ENCODE results near the gene KCNAB1.

Gene KCNAB1

GRCh38 chr3:156150434-156151066, 30.2 kb downstream of the KCNAB1 start:
- H3K27ac ChIP-seq (ENCODE audit: low read depth, low read length): peak overlapping the region; percentile 57
- peaks cover 0 to 21% (median 20%) of the 10 kb centered on the region in 5 donors for H3K4me1 ChIP-seq (ENCODE audit: control insufficient read depth in 5 of 5, insufficient read depth in 5 of 5, low read length in 5 of 5)
- peak overlapping the region in 1 of 5 donors; percentile 53 for H3K9ac ChIP-seq (ENCODE audit: low read length in 5 of 5)
- H3K4me3 ChIP-seq (ENCODE audit: low read depth in 1 of 5, low read length in 5 of 5): no peak overlapping the region
- H3K36me3 ChIP-seq (ENCODE audit: control insufficient read depth in 5 of 5, insufficient read depth in 5 of 5, low read length in 5 of 5): no peaks in the 10 kb centered on the region
- H3K9me3 ChIP-seq (ENCODE audit: control insufficient read depth in 5 of 5, low read length in 5 of 5): no peaks in the 10 kb centered on the region
- H3K27me3 ChIP-seq (ENCODE audit: control insufficient read depth in 5 of 5, insufficient read depth in 4 of 5, low read length in 5 of 5): no peaks in the 10 kb centered on the region

- Histone ChIP-seq H3K27me3 (ENCODE audit: control insufficient read depth in 5 of 5, insufficient read depth in 4 of 5, low read length in 5 of 5) (no peaks in the 10 kb centered on the region), H3K4me3 (ENCODE audit: low read depth in 1 of 5, low read length in 5 of 5) (no peak overlapping the region), H3K36me3 (ENCODE audit: control insufficient read depth in 5 of 5, insufficient read depth in 5 of 5, low read length in 5 of 5) (no peaks in the 10 kb centered on the region), H3K4me1 (ENCODE audit: control insufficient read depth in 5 of 5, insufficient read depth in 5 of 5, low read length in 5 of 5) (peaks cover 0 to 21% (median 20%) of the 10 kb centered on the region in 5 donors), H3K9ac (ENCODE audit: low read length in 5 of 5) (peak overlapping the region in 1 of 5 donors; percentile 30), H3K27ac (ENCODE audit: low read depth, low read length) (no peak overlapping the region), H3K9me3 (ENCODE audit: control insufficient read depth in 5 of 5, low read length in 5 of 5) (no peaks in the 10 kb centered on the region)
Measured at GRCh38 chr3:156151824-156152428, 31.5 kb downstream of the KCNAB1 start.

GRCh38 chr3:156158656-156159295, 38.4 kb downstream of the KCNAB1 start:
- Histone ChIP-seq H3K27ac (ENCODE audit: low read depth, low read length) (no peak overlapping the region), H3K27me3 (ENCODE audit: control insufficient read depth in 5 of 5, insufficient read depth in 4 of 5, low read length in 5 of 5) (no peaks in the 10 kb centered on the region), H3K4me1 (ENCODE audit: control insufficient read depth in 5 of 5, insufficient read depth in 5 of 5, low read length in 5 of 5) (peaks cover 0 to 6% (median 0%) of the 10 kb centered on the region in 5 donors), H3K9ac (ENCODE audit: low read length in 5 of 5) (no peak overlapping the region), H3K36me3 (ENCODE audit: control insufficient read depth in 5 of 5, insufficient read depth in 5 of 5, low read length in 5 of 5) (no peaks in the 10 kb centered on the region), H3K4me3 (ENCODE audit: low read depth in 1 of 5, low read length in 5 of 5) (no peak overlapping the region), H3K9me3 (ENCODE audit: control insufficient read depth in 5 of 5, low read length in 5 of 5) (no peaks in the 10 kb centered on the region)

GRCh38 chr3:156160647-156161046, 40.3 kb downstream of the KCNAB1 start:
- Histone ChIP-seq H3K36me3 (ENCODE audit: control insufficient read depth in 5 of 5, insufficient read depth in 5 of 5, low read length in 5 of 5) (no peaks in the 10 kb centered on the region), H3K9ac (ENCODE audit: low read length in 5 of 5) (no peak overlapping the region), H3K27ac (ENCODE audit: low read depth, low read length) (no peak overlapping the region), H3K27me3 (ENCODE audit: control insufficient read depth in 5 of 5, insufficient read depth in 4 of 5, low read length in 5 of 5) (no peaks in the 10 kb centered on the region), H3K9me3 (ENCODE audit: control insufficient read depth in 5 of 5, low read length in 5 of 5) (no peaks in the 10 kb centered on the region), H3K4me3 (ENCODE audit: low read depth in 1 of 5, low read length in 5 of 5) (no peak overlapping the region), H3K4me1 (ENCODE audit: control insufficient read depth in 5 of 5, insufficient read depth in 5 of 5, low read length in 5 of 5) (peaks cover 0 to 6% (median 0%) of the 10 kb centered on the region in 5 donors)

- Histone ChIP-seq H3K9ac (ENCODE audit: low read length in 5 of 5) (no peak overlapping the region), H3K27me3 (ENCODE audit: control insufficient read depth in 5 of 5, insufficient read depth in 4 of 5, low read length in 5 of 5) (no peaks in the 10 kb centered on the region), H3K4me3 (ENCODE audit: low read depth in 1 of 5, low read length in 5 of 5) (no peak overlapping the region), H3K36me3 (ENCODE audit: control insufficient read depth in 5 of 5, insufficient read depth in 5 of 5, low read length in 5 of 5) (no peaks in the 10 kb centered on the region), H3K27ac (ENCODE audit: low read depth, low read length) (no peak overlapping the region), H3K9me3 (ENCODE audit: control insufficient read depth in 5 of 5, low read length in 5 of 5) (no peaks in the 10 kb centered on the region), H3K4me1 (ENCODE audit: control insufficient read depth in 5 of 5, insufficient read depth in 5 of 5, low read length in 5 of 5) (peaks cover 0 to 6% (median 0%) of the 10 kb centered on the region in 5 donors)
Measured at GRCh38 chr3:156161172-156161571, 40.8 kb downstream of the KCNAB1 start.

- H3K9me3 ChIP-seq (ENCODE audit: control insufficient read depth in 5 of 5, low read length in 5 of 5): no peaks in the 10 kb centered on the region
- H3K27me3 ChIP-seq (ENCODE audit: control insufficient read depth in 5 of 5, insufficient read depth in 4 of 5, low read length in 5 of 5): no peaks in the 10 kb centered on the region
- H3K4me1 ChIP-seq (ENCODE audit: control insufficient read depth in 5 of 5, insufficient read depth in 5 of 5, low read length in 5 of 5): peaks cover 0 to 6% (median 0%) of the 10 kb centered on the region in 5 donors
- no peak overlapping the region for H3K9ac ChIP-seq (ENCODE audit: low read length in 5 of 5)
- H3K36me3 ChIP-seq (ENCODE audit: control insufficient read depth in 5 of 5, insufficient read depth in 5 of 5, low read length in 5 of 5): no peaks in the 10 kb centered on the region
- H3K4me3 ChIP-seq (ENCODE audit: low read depth in 1 of 5, low read length in 5 of 5): no peak overlapping the region
- H3K27ac ChIP-seq (ENCODE audit: low read depth, low read length): no peak overlapping the region
Measured at GRCh38 chr3:156163848-156164247, 43.5 kb downstream of the KCNAB1 start.

- Histone ChIP-seq H3K27me3 (ENCODE audit: control insufficient read depth in 5 of 5, insufficient read depth in 4 of 5, low read length in 5 of 5) (no peaks in the 10 kb centered on the region), H3K36me3 (ENCODE audit: control insufficient read depth in 5 of 5, insufficient read depth in 5 of 5, low read length in 5 of 5) (no peaks in the 10 kb centered on the region), H3K9ac (ENCODE audit: low read length in 5 of 5) (no peak overlapping the region), H3K4me3 (ENCODE audit: low read depth in 1 of 5, low read length in 5 of 5) (no peak overlapping the region), H3K9me3 (ENCODE audit: control insufficient read depth in 5 of 5, low read length in 5 of 5) (no peaks in the 10 kb centered on the region), H3K4me1 (ENCODE audit: control insufficient read depth in 5 of 5, insufficient read depth in 5 of 5, low read length in 5 of 5) (no peaks in the 10 kb centered on the region), H3K27ac (ENCODE audit: low read depth, low read length) (no peak overlapping the region)
Measured at GRCh38 chr3:156166808-156167207, 46.4 kb downstream of the KCNAB1 start.

- Histone ChIP-seq H3K9me3 (ENCODE audit: control insufficient read depth in 5 of 5, low read length in 5 of 5) (no peaks in the 10 kb centered on the region), H3K9ac (ENCODE audit: low read length in 5 of 5) (no peak overlapping the region), H3K4me3 (ENCODE audit: low read depth in 1 of 5, low read length in 5 of 5) (no peak overlapping the region), H3K27me3 (ENCODE audit: control insufficient read depth in 5 of 5, insufficient read depth in 4 of 5, low read length in 5 of 5) (no peaks in the 10 kb centered on the region), H3K4me1 (ENCODE audit: control insufficient read depth in 5 of 5, insufficient read depth in 5 of 5, low read length in 5 of 5) (no peaks in the 10 kb centered on the region), H3K36me3 (ENCODE audit: control insufficient read depth in 5 of 5, insufficient read depth in 5 of 5, low read length in 5 of 5) (no peaks in the 10 kb centered on the region), H3K27ac (ENCODE audit: low read depth, low read length) (no peak overlapping the region)
Measured at GRCh38 chr3:156170571-156170970, 50.2 kb downstream of the KCNAB1 start.

- H3K27ac ChIP-seq (ENCODE audit: low read depth, low read length): no peak overlapping the region
- no peak overlapping the region for H3K4me3 ChIP-seq (ENCODE audit: low read depth in 1 of 5, low read length in 5 of 5)
- H3K27me3 ChIP-seq (ENCODE audit: control insufficient read depth in 5 of 5, insufficient read depth in 4 of 5, low read length in 5 of 5): no peaks in the 10 kb centered on the region
- H3K4me1 ChIP-seq (ENCODE audit: control insufficient read depth in 5 of 5, insufficient read depth in 5 of 5, low read length in 5 of 5): no peaks in the 10 kb centered on the region
- no peaks in the 10 kb centered on the region for H3K36me3 ChIP-seq (ENCODE audit: control insufficient read depth in 5 of 5, insufficient read depth in 5 of 5, low read length in 5 of 5)
- H3K9me3 ChIP-seq (ENCODE audit: control insufficient read depth in 5 of 5, low read length in 5 of 5): no peaks in the 10 kb centered on the region
- H3K9ac ChIP-seq (ENCODE audit: low read length in 5 of 5): no peak overlapping the region
Measured at GRCh38 chr3:156171281-156172267, 51.2 kb downstream of the KCNAB1 start.
